Measurements from ENCODE around the gene TMEM271. TPM values are rescaled to one million over a fixed set of nuclear protein-coding genes. Genes with fewer than 3 reads are reported as not detected.

TMEM271 gene
- total and polyA plus RNA-seq, 4 donors = not detected

DNA sequence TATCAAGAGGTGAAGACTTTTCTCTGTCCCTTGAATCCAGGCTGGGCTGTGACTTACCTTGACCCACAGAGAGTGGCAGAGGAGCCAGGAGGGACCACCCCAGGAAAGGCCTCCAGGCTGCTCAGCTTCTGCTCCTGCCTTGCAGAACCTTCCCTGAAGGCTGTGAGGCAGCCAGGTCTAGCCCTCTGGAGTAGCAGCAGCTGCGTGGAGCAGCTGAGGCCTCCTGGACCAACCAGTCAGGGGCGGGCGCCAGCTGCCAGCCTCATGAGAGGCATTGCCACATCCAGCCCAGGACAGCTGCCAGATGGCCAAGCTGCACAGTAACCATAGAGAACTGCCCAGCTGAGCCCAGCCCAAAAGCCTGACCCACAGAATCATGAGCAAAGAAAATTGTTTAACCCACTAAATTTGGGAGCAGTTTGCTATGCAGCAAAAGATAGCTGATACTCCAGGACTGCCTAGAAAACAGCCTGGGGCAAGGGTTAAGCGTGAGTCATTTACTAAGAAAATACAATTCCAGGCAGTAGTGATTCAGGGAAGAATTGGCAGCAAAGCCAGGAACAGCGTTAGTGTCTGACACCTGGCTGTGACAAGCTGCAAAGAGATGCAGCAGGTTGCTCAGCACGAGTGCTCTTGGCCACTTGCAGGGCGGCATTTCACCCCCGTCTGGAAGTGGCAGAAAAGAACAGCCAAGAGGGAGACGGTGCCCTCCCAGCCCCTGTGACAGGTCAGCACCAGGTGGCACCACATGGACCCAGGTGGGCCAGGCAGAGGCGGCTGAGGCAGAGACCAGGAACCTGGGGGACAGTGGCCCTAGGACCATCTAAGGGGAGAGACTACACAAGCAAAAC, 34.5 kb upstream of the TMEM271 start:
- no peak for ATAC-seq (ENCODE audit: insufficient read depth, low FRiP score)
- H3K4me1 ChIP-seq (ENCODE audit: control insufficient read depth in 5 of 5, insufficient read depth in 5 of 5, low read length in 5 of 5) = no peaks in the 10 kb centered on the region
- DNase-seq = no peak
- H3K36me3 ChIP-seq (ENCODE audit: control insufficient read depth in 4 of 4, insufficient read depth in 4 of 4, low read length in 4 of 4) = no peaks in the 10 kb centered on the region
- TF ChIP-seq, protein P1, sequence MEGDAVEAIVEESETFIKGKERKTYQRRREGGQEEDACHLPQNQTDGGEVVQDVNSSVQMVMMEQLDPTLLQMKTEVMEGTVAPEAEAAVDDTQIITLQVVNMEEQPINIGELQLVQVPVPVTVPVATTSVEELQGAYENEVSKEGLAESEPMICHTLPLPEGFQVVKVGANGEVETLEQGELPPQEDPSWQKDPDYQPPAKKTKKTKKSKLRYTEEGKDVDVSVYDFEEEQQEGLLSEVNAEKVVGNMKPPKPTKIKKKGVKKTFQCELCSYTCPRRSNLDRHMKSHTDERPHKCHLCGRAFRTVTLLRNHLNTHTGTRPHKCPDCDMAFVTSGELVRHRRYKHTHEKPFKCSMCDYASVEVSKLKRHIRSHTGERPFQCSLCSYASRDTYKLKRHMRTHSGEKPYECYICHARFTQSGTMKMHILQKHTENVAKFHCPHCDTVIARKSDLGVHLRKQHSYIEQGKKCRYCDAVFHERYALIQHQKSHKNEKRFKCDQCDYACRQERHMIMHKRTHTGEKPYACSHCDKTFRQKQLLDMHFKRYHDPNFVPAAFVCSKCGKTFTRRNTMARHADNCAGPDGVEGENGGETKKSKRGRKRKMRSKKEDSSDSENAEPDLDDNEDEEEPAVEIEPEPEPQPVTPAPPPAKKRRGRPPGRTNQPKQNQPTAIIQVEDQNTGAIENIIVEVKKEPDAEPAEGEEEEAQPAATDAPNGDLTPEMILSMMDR (IDR thresholded peaks at IDR 0.05; ENCODE audit: control extremely low read depth, extremely low read depth) = no peak
- no peak overlapping the region for H3K4me3 ChIP-seq
- H3K9me3 ChIP-seq (ENCODE audit: control insufficient read depth in 4 of 4, insufficient read depth in 3 of 4, low read length in 3 of 4) = peaks cover 0 to 13% (median 0%) of the 10 kb centered on the region in 4 donors
- H3K27ac ChIP-seq (ENCODE audit: low read depth in 1 of 2, low read length in 1 of 2) = no peak overlapping the region
- H3K27me3 ChIP-seq (ENCODE audit: control insufficient read depth in 3 of 3, insufficient read depth in 3 of 3, low read length in 2 of 3) = peaks cover 0 to 2% (median 0%) of the 10 kb centered on the region in 3 donors
- WGBS, 2 donors = 49 to 82% methylated on average over 10 of the region's 10 CpGs
- H3K9ac ChIP-seq (ENCODE audit: insufficient read depth in 1 of 2, low read length in 2 of 2) = no peak overlapping the region

DNA sequence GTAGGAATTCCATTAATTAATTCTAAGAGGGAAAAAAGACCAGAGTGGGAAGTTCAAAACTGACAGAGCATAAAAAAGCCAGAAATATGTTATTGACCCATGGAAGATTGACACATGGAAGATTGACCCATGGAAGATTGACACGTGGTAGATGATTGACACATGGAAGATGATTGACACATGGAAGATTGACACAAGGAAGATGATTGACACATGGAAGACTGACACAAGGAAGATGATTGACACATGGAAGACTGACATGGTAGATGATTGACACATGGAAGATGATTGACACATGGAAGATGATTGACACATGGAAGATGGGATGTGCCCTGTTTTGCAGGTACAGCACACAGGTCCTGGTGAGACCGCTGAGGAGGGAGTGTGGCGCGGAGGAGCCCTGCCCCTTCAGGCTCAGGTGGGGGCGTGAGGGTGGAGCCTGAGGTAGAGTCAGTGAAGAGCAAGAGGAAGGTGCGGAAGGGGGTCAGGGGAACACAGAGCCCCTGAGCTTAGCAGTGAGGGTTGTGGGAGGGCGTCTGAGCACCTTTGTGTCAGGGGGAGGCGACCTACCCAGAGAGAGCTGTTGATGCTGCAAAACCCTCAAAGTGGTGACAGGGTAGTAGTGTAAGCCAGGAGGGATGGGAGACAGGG, 33.4 kb upstream of the TMEM271 start:
- Histone ChIP-seq H3K9ac (ENCODE audit: insufficient read depth in 1 of 2, low read length in 2 of 2) (no peak overlapping the region), H3K4me3 (no peak overlapping the region), H3K36me3 (ENCODE audit: control insufficient read depth in 4 of 4, insufficient read depth in 4 of 4, low read length in 4 of 4) (no peaks in the 10 kb centered on the region), H3K9me3 (ENCODE audit: control insufficient read depth in 4 of 4, insufficient read depth in 3 of 4, low read length in 3 of 4) (peaks cover 0 to 13% (median 0%) of the 10 kb centered on the region in 4 donors), H3K27ac (ENCODE audit: low read depth in 1 of 2, low read length in 1 of 2) (no peak overlapping the region), H3K27me3 (ENCODE audit: control insufficient read depth in 3 of 3, insufficient read depth in 3 of 3, low read length in 2 of 3) (peaks cover 0 to 2% (median 0%) of the 10 kb centered on the region in 3 donors), H3K4me1 (ENCODE audit: control insufficient read depth in 5 of 5, insufficient read depth in 5 of 5, low read length in 5 of 5) (no peaks in the 10 kb centered on the region)
- TF ChIP-seq, protein P1 (IDR thresholded peaks at IDR 0.05; ENCODE audit: control extremely low read depth, extremely low read depth) = no peak
- DNase-seq = no peak
- WGBS, 2 donors = 76 to 79% methylated on average over 8 of the region's 8 CpGs
- no peak for ATAC-seq (ENCODE audit: insufficient read depth, low FRiP score)

DNA sequence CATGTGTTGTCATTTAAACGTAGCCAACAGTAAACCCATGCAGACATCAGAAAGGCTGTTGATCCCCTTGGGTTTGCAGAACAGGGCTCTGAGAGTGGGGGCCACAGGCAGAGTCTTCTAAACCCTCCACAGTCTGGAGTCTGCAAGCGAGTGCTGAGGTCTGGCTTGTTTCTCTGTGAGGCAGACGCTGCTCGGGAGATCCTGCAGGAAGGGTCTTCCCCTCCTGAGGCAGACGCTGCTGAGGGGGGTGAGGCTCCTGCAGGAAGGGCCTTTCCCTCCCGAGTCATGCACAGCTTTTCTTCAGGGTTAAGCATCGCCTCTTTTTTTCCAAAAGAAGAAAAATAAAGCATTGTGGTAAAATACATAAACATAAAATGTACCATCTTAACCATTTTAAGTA, 32.1 kb upstream of the TMEM271 start:
- H3K27me3 ChIP-seq (ENCODE audit: control insufficient read depth in 3 of 3, insufficient read depth in 3 of 3, low read length in 2 of 3) = peaks cover 0 to 2% (median 0%) of the 10 kb centered on the region in 3 donors
- TF ChIP-seq, protein P1 (IDR thresholded peaks at IDR 0.05; ENCODE audit: control extremely low read depth, extremely low read depth) = no peak
- H3K9ac ChIP-seq (ENCODE audit: insufficient read depth in 1 of 2, low read length in 2 of 2) = no peak overlapping the region
- ATAC-seq (ENCODE audit: insufficient read depth, low FRiP score) (no peak), DNase-seq (no peak)
- H3K27ac ChIP-seq (ENCODE audit: low read depth in 1 of 2, low read length in 1 of 2) = no peak overlapping the region
- H3K4me1 ChIP-seq (ENCODE audit: control insufficient read depth in 5 of 5, insufficient read depth in 5 of 5, low read length in 5 of 5) = no peaks in the 10 kb centered on the region
- H3K9me3 ChIP-seq (ENCODE audit: control insufficient read depth in 4 of 4, insufficient read depth in 3 of 4, low read length in 3 of 4) = peaks cover 0 to 13% (median 0%) of the 10 kb centered on the region in 4 donors
- no peaks in the 10 kb centered on the region for H3K36me3 ChIP-seq (ENCODE audit: control insufficient read depth in 4 of 4, insufficient read depth in 4 of 4, low read length in 4 of 4)
- WGBS, 2 donors = 44 to 48% methylated on average over 7 of the region's 7 CpGs
- H3K4me3 ChIP-seq = no peak overlapping the region
